Hepatic stellate cell (primary cell): Measurements from ENCODE around the gene POMGNT1.

Experiments
- DNase-seq: peaks from one replicate; pipeline ENCODE4 v3.0.0; 2011; ENCODE audit warnings: low spot score

The POMGNT1 gene

GRCh38 chr1:46183079-46183847, 15.0 kb downstream of the POMGNT1 start:
- peak; percentile 93 for DNase-seq

DNA sequence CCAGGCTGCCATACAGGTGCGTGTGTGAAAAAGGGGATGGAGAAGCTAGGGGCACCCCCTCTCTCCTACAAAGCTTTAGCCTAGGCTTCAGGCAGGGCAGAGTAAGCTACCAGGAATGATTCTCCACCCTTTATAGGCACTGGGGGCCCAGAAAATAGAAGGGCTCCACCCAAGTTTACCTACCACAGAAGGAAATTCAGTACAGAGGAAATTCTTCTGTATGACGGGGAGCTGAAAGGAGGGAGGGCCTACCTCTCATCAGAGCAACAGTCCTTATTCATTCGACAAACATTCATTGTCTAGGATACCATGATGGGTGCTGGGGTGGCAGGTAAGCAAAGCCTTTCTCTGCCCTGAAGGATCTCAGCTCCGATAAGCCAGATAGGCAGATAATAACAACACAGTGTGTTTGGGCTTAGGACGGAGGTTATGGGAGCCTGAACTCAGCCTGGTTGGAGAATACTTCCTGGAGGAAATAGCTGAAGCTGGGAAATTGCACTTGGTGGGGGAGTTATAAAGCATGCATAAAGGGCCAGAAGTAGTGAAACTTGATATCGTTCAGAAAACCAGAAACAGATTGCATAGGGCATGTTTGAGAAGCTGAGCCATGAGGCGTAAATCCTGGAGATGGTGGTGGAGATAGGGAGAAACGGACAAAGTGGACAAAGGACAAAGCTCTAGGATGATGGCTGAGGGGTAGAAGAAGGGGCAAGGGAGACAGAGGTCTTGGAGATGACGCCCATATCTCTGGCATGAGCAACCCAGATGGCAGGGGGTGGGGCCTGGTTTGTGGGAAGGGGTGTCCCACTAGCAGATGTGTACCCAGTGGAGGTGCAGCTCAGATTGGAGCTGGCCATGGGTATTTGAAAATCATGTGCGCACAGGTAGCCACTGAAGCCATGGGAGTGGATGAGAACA, 16.6 kb downstream of the POMGNT1 start:
- DNase-seq: no peak

- DNase-seq: no peak
Measured at GRCh38 chr1:46180082-46180616, 18.1 kb downstream of the POMGNT1 start.

DNA sequence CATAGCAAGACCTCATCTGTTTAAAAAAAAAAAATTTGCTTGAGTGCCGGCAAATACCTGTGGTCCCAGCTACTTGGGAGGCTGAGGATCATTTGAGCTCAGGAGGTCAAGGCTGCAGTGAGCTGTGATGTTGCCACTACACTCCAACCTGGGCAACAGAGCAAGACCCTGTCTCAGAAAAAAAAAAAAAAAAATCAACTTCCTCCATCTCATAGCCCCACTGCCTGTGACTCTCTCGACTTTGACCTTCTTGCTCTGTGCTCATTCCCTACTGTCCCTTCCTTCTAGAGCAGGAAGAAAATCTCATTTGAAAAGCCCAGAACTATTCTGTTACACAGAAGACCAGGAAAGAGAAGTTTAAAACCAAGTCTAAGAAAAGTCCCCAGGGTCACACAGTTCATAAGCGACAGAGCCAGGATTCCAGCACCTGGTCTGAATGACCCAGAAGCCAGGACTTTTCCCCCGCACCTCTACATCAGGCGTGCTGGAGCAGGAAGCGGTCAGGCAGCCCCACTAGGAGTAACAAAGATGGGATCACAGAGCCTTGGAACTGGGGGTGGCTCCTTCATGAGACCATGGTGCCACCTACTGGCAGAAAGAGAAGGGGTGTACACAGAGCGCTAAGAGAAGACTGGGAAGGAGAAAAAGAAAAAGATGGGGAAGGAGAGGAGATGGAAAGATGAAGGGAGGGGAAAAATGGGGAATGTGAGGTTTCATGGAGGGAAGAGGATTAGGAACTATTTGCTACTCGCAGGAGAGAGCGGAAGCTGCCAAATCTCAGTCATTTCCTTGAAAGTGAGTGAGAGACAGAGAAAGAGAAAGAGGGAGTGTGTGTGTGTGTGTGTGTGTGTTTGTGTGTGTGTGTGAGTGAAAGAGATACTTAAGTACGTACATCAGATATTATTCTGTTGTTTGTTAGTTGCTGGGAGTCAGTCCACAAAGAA, 18.8 kb downstream of the POMGNT1 start:
- DNase-seq: peak; percentile 94

DNA sequence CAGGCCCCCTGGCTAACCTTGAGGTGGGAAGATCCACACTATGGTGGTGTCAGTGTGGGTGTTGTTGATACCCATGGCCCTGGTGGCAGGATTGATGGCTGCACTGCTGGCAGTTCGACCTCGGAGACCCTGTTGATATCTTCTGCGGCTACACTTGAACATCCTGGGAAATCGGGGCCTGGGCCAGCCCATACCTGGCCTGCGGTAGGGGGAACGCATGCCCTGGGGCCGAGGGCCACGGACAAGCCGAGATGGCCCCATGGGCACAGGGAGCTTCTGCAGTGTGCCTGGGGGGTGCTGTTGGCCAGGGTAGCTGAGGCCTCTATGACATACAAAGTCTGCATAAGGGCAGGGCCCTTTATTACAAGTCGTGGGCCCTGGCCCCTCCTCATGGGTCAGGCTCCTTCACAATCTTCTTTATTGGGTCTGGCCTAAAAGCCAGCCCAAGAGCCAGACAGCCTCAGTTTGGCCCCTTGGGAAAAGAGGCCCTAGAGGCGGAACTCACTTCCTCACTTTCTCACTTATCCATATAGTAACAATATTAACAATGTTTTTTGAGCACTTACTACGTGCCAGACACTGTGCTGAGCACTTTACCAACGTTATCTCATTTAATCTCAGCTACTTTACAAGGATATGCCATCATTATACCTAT, 21.9 kb downstream of the POMGNT1 start, which contains the start of gene P3R3URF:
P3R3URF (minus strand) TSS at position 278 of the 655 bp plus-strand sequence; CDS start at position 261, 17 bp downstream.
- DNase-seq: no peak

GRCh38 chr1:46175243-46175642, 23.0 kb downstream of the POMGNT1 start:
- DNase-seq: no peak

DNA sequence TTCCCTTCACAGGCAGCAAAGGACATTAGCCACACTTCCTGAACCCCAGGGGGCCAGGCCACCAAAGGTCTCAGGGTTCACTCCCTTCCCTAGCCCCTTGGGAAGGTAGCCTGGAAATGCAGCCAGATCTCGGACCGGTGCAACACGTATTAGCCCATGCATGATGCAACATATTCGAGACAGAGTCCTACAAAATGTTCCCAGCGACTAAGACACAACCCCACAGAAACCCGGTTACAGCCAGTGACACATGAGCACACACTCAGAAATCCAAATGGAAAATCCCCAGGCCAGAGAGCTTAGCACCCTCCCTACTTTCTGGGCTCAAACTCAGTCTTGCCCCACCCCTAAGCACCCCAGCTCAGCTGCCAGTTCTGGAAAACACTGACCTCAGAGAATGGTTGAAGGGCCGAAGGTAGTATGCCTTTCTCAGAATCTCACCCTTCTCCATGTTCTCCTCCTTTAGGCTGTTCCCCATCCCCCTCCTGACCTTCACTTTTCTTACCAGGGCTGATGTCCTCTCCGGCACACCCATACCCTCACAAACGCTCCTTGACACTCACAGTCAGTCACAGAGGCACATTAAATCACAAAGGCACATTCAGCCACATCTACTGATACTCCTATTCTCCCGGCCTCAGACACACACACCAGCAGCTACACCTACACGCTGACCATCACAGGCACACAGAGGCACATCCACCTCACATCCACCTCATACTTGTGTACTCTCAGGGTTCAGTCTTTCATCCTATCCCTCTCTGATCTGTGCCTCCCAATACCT, 23.6 kb downstream of the POMGNT1 start, which contains the start of gene TSPAN1:
TSPAN1 (plus strand) TSS at position 640 of the 784 bp plus-strand sequence. CDS start 6,021 bp downstream, outside the sequence.
- peak; percentile 66 for DNase-seq

- DNase-seq: peak; percentile 73
Measured at GRCh38 chr1:46173361-46173856, 24.8 kb downstream of the POMGNT1 start.

DNA sequence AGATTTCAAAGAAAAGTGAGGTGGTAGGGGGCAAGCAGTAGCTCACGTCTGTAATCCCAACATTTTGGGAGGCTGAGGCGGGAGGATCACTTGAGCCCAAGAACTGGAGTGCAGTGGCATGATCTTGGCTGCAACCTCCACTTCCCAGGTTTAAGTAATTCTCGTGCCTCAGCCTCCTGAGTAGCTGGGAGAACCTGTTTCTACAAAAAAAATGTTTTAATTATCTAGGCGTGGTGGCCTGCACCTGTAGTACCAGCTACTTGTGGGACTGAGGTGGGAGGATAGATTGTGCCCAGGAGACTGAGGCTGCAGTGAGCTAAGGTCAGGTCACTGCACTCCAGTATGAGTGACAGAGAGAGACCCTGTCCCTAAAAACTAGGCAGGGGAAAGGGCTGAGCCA, 25.9 kb downstream of the POMGNT1 start:
- DNase-seq: no peak

DNA sequence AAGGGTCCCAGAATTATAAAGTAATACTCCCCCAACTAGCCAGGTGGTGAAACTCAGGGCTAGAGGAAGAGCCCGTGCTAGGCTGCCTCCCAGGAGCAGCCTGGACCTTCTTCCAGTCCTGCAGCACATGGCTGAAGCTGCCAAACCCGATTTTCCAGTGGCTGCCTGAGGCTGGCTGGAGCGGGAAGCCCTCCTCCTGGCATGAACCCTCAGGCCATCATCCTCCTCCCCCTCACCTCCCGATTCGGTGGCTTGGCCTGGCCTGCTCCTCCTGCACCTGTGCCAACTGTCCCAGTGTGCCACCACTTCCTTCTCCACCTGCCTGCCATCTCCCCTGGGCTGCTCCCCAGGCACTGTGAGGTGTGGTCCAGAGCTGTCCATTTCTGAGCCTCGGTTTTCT, 26.4 kb downstream of the POMGNT1 start:
- DNase-seq: no peak

DNA sequence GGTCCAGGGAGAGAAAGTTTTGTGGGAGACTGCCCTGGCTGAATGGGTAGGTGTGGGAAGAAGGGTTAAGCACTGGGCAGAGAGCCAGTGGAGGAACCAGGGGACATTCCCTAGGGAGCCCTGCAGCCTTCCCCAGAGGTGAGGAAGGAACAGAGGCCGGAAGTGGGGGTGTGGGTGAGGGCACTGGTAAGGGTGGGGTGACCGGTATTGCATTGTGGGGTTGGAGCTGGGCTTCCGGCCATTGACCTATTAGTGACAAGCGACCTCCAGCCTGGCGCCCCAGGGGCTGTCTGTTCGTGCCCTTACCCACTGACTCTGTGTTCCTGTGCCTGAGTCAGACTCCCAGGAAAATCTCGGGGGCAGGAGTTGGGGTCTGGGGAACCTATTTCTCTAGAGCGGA, 26.9 kb downstream of the POMGNT1 start:
- DNase-seq: no peak

- DNase-seq: no peak
Measured at GRCh38 chr1:46169811-46170454, 28.3 kb downstream of the POMGNT1 start.

GRCh38 chr1:46168477-46168876, 29.8 kb downstream of the POMGNT1 start:
- DNase-seq: no peak

DNA sequence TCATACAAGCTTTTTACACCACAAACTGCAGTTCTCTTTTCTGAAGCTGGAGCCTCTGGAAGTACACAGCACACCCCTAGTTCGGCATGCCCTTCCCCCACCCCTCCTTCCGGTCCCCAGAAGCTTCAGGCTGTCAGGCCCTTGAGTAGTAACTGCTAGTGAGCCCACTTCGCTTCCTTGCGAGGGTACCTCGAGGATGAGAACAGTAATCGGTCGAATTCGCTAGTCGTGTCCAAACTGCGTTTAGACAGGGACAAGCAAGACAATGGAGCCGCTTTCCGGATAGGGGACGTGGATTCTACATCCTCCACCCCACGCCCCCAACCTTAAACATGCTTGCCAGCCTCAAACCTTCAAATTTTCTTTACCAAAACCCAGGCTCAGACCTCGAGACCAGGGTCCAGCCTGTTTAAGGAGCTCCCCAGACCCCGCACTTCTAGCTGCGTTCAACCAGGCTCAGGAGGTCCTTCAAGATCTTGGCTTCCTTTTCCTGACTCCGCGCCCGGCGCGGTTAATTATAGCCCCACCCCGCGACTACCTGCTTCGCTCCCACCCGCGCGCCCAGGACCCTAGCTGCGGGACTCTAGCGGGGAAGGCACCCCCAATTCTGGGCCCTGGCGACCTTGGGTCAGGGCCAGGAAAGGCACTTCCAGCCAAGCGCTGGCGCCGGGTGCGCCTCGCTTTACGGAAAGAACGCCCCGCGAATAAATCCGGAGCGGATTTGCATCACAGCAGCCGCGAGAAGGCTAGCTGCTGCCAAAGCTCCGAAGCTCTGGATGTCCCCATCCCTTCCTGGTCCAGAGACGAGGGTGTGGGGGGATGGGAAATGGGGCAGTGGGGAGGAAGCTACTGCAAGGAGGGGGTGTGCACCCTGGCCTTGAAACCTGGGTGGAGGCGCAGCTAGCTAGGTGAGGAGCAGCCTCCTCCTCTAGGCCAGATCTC, 31.4 kb downstream of the POMGNT1 start:
- DNase-seq: no peak

DNA sequence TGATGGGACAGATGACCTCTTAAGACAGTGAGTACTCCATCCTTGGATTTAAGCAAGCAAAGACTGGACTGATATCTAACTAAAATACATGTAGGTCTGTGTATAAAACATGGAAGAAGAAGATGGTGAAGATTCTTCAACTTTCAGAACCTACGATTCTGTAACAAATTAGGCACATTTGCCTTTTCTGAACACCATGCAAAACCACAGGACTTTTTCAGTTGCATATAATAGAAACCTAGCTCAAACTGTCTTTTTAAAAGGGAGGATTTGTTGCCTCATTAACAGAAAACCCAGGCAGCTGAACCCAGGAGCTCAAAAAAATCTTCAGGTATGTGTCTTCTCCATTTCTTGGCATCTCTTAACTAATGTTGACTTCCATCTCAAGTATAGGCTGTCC, 38.0 kb downstream of the POMGNT1 start:
- no peak for DNase-seq

DNA sequence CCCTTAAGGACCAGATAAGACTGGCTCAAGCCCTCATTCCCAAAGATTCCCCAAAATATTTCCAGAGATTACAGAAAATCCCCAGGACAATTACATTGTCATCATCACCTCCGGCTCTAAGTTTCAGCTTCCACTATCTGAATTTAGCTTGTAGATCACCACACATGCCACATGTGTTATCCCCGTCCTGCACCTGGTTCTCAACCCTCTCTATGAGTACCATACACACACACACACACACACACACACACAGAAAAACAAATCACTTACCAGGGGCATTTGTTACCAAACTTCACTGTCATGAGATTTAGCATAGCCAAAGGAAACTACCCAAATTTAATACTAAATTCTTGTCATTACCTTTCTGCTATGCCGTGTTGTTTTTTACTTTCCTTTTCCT, 38.7 kb downstream of the POMGNT1 start:
- no peak for DNase-seq

DNA sequence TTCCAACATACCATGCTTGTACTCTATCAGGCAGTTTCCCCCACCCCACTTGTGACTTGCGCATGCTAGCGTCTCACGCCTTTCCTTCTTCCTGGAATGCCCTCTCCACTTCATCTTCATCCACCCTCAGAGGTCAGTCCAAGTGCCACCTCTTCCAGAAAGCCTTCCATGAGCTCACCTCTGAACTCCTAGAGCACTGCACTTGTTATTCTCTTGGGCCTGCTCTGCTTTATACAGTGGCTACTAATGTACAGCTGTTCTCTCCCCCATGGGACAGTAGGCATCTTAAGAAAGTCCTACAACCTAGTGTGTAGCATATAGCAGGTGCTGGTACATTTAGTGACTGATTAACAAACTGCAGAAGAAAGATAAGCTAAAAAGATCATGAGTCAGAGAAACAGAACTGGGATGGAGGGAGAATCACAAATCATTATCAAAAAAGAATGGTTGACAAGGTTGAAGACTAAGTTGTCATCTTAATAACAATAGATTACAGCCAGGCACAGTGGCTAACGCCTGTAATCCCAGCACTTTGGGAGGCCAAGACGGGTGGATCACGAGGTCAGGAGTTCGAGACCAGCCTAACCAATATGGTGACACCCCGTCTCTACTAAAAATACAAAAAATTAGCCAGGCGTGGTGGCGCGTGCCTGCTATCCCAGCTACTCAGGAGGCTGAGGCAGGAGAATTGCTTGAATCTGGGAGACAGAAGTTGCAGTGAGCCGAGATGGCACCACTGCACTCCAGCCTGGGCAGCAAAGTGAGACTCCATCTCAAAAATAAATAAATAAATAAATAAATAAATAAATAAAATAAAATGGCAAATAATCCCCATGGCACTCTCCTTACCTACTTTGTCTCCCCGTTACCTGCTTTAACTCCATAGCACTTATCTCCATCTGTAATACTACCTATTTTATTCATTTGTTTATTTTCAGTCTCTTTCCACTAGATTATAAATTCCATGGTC, 39.6 kb downstream of the POMGNT1 start:
- DNase-seq: no peak
